Measurements from ENCODE around the gene OLFM2.
A peak's percentile ranks its signal among the peaks of the same experiment; 100 is the strongest.
"Not testable (repeated sequence)": the region's sequence is repeated elsewhere in the genome, so short reads cannot be mapped to it uniquely, and the experiment has no call there.

The OLFM2 gene

DNA sequence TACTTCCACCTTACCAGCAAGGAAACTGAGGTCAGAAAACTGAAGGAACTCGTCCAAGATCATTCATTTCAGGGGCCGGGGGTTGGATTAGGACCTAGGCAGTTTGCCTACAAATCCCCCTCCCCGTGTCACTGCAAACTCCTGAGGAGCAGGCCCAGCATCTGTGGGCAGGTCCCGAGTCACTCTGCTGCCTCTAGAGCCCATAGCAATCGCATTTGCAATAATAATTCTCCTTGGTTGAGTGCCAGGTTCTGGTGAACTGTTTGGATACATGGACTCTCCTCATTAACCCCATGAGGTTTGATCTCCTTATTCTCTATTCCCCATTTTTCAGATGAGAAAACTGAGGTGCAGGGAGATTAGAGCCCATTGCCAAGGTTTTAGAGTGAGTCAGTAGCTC lies 100.3 kb downstream of the OLFM2 start:
- H3K4me3 ChIP-seq (ENCODE audit: low read depth, low read length), result peak overlapping the region; percentile 79

DNA sequence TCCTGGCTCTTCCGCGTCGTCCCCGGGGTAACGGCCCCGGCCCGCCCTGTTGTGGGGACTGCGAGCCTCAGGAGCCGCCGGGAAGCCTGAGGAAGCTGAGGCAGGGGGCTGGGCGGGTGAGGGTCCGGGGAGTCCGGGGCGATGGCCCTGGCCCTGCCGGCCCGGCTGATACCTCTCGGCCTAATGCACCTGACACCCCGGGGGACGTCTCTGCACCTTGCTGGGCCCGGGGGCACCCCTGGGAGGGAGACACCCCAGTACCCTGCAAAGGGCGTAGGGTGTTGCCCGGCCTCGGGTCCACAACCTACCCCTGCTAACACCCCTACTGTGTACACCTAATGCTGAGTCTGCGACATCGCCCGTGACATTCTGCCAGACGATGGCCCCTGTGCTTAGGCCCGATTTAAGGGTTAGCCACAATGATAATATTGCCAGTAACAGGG lies 100.8 kb downstream of the OLFM2 start:
- peak overlapping the region; percentile 79 for H3K4me3 ChIP-seq (ENCODE audit: low read depth, low read length)

DNA sequence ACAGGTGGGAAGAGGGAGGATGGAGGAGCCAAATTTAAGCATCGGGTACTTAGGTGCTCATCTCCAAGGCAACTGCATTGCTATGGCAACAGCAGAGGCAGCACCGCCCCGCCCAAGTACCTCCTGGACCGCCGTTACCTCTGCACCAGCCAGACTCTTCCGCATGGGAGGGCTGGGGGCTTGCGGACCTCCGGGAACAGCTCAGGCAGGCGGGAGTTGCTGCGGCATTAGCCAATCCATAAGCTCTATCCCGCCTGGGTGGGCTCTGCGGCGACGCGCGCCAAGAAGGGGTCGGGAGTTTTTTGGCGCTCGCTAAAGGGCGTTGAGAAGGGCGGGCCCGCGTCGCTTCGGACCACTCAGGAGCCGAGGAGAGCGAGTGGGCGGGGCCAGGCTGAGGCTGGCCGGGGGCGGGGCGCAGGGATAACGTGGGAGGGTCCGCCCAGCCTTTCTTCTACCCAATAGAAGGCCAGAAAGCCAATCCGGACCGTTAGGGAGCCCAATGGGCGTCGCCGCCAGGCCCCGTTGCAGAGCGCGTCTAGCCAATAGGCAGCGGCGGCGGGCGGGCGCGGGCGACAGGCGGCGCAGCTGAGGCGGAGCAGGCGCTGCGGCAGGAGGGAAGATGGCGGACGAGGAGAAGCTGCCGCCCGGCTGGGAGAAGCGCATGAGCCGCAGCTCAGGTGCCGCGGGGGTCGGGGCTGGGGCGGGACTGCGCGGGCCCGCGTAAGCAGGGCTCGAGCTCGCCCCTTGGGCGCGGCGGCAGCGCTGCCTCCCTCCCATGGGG lies 101.4 kb downstream of the OLFM2 start, which contains the start of gene PIN1:
Gene PIN1 (plus strand): TSS at position 593 of the 781 bp plus-strand sequence. CDS start 27 bp downstream, at position 620.
- H3K4me3 ChIP-seq (ENCODE audit: low read depth, low read length), result peak within 1 kb of the TSS; percentile 79

DNA sequence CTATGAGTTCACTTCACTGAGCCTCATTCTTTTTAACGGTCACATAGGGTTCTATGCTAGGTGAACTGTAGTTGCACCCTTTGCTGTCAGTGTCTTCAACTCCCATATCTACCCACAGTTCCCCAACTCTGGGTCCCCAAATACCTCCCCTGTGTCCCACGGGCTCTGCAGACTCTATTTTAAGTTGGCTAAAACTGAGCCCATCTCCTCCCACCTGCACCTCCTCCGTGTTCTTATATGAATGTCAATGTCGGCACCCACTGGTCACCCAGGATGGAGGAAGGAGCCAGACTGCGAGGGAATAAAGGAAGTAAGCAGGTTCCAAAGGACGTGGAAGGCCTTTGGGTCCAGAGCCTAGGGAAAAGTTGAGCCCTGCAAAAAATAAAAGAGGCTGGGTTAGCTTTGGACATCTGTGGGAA lies 102.0 kb downstream of the OLFM2 start:
- no peak overlapping the region for H3K4me3 ChIP-seq (ENCODE audit: low read depth, low read length)

DNA sequence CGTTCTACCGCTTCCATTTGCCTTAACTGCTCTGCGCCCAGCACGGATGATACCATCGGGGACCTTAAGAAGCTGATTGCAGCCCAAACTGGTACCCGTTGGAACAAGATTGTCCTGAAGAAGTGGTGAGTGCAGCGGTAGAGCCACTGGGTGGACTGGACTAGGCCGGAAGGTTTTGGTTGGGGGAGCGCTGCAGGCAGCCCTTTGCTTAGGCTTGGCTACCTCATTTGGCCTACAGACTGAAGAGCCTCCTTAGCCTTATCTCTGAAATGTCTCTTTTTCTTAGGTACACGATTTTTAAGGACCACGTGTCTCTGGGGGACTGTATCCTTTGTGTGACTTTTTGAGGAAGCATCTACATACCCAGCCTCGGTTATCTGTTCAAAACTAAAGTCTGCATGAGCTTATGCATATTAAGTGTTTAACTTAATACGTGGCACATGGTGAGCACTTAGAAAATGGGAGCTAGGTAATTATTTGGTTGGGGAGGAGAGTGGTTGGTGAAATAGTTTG lies 107.7 kb downstream of the OLFM2 start:
- H3K4me3 ChIP-seq (ENCODE audit: low read depth, low read length), result peak overlapping the region; percentile 96

DNA sequence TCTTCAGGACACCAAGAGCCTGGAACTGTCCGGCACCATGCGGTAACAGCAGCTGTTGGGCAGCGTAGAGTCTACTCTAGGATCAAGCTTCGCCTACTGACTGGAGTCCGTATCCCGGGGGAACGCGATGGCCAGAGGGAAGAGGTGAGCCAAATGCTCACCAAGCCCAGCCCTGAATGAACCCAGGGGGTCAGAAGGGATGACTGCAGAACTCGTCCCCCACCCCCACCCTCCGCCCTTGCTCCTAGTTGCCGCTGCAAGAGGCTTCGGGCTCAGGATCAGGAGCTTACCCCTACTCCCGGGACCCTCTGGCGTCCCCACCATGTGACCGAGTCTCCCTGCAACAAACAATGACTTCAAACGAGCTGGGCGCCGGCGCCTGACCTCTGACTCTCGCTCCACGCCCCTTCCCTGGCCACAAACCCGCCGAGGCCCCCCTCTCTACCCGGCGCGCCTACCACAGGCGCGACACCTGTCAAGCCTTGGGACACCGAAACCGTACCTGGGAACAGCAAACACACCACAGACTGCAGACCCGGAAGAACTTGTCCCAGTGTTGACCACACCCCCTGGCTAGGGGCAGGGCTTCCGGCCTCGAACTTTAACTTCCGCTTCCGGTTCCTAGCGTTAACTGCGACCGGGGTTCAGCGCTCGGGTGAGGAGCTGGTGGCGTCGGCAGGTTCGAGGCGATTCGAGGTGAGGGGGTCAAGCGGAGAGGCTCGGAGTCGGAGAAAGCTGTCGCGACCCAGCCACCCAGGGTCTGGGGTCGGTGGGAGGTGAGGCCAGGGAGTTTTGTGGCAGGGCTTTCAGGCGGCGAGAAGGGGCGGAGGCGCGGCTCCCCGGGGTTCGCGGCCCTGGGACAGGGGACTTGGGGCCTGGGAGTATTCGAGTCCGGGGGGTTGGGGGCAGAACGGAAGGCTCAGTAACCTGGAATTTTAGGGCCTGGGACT lies 108.8 kb downstream of the OLFM2 start, which contains the start of gene UBL5:
Gene UBL5 (plus strand): TSS at position 630 of the 950 bp plus-strand sequence. CDS start 420 bp downstream, outside the sequence.
- peak within 1 kb of the TSS; percentile 96 for H3K4me3 ChIP-seq (ENCODE audit: low read depth, low read length)

DNA sequence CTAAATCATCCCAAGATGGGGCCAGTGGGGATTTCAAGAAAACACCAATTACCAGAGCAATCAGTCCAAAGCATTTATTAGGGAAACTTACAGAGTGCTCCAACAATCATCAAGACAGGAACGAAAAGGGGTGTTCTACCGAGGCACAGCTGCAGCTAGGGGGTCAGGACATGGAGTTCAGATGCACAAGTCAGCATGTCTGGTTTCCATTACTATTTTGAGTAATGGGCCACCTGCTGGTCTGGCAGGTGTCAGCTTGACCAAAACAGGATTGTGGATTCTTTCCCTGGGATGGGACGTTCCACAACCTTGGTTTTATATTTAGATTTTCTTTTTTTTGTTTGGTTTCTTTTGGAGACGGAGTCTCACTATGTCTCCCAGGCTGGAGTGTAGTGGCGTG lies 112.5 kb downstream of the OLFM2 start:
- H3K4me3 ChIP-seq (ENCODE audit: low read depth, low read length), result no peak overlapping the region

DNA sequence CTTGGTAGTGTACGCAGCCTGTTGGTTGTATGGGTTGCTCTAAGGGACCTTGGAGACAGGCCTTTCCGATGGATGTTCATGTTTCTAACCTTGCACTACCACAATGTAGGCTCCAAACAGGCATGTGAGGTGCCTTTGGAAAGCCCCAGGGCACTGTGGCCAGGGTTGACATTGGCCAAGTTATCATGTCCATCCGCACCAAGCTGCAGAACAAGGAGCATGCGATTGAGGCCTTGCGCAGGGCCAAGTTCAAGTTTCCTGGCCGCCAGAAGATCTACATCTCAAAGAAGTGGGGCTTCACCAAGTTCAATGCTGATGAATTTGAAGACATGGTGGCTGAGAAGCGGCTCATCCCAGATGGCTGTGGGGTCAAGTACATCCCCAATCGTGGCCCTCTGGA lies 116.3 kb downstream of the OLFM2 start:
- not testable (repeated sequence) for H3K4me3 ChIP-seq (ENCODE audit: low read depth, low read length)

DNA sequence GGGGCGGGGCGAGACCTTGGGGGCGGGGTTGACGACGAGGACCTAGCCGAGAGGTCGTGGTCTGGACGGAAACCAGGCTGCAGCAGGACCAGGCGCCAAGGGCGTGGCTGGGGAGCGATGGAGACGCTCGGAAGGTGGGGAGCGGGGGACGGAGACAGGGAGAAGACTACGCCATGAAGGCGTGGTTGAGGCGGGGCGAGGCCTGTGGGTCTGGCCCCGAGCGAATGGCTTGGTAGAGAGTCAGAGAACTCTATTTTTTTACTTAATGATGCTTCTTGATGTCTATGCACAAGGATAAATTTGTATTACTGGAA lies 116.8 kb downstream of the OLFM2 start:
- H3K4me3 ChIP-seq (ENCODE audit: low read depth, low read length), result no peak overlapping the region

DNA sequence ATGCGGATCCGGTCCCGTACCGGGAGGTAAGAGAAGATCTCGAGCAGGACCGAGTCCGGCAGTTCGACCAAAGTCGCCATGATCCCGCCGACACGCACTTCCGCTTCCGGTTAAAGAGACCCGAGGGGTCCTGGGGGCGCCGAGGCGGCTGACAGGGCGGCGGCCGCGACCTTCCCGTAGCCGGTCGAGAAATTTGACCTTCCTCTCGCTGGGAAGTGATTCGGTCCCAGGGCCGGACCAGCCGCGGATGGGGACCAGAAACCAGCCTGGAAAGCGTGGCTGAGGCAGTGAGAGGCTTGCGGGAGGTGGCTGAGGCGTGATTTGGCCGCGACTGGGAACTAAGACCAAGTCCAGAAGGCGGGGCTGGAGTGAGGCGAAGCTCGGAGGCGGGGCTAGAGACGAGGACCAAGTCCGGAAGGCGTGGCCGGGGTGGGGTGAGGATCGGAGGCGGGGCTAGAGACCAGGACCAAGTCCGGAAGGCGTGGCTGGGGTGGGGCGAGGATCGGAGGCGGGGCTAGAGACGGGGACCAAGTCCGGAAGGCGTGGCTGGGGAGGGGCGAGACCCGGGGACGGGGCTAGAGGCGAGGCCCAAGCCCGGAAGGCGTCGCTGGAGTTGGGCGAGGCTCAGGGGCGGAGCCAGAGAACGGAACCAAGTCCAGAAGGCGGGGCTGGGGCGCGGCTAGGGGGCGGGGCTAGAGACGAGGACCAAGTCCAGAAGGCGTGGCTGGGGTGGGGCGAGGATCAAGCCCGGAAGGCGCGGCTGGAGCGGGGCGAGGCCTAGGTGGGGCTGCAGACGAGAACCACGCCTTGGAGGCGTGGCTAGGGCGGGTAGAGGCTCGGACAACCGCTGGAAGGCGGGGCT lies 117.3 kb downstream of the OLFM2 start, which contains the start of gene FBXL12:
Gene FBXL12 (minus strand): TSS at position 346 of the 862 bp plus-strand sequence. CDS start 266 bp downstream, at position 80.
- peak within 1 kb of the TSS; percentile 96 for H3K4me3 ChIP-seq (ENCODE audit: low read depth, low read length)

DNA sequence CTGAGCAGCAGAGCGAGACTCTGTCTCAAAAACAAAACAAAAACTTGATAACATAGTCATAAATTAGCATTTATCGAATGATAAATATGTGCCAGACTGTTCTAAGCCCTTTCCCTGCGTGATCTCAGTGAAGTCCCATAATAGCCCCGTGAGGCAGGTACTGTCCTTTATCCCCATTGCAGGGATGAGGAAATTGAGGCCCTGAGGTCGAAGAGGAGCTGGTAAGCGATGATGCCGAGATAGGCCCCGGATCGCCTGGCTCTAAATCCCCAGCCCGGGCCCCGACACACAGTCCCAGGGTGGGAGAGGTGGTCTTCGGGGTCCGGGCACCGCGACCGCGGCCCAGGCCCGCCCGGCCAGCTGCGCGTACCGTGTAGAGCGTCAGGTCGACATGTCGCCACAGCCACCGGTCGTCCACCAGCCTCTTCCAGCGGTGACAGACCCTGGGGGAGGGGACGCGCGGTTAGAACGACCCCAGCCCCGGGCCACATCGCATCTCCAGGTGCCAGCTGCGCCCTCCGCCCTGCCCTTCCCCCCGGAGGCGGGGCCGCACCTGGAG lies 118.1 kb downstream of the OLFM2 start:
- peak overlapping the region; percentile 96 for H3K4me3 ChIP-seq (ENCODE audit: low read depth, low read length)

DNA sequence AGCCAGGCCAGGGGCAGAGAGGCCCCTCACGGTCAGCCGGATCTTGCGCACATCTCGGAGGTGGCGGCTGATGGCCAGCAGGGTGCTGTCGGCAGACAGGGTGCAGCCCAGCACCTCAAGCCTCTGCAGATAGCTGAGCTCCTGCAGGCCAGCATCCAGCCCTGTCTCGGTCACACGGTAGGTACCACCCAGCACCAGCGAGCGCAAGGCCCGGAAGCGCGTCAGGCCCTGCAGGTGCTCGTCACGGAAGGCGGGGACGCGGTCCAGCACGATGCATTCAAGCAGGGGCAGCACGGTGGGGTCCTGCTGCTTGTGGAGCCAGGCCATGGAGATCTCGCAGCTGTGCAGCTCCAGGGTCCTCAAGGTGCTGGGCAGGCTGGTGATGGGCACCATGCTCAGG lies 125.2 kb downstream of the OLFM2 start:
- no peak overlapping the region for H3K4me3 ChIP-seq (ENCODE audit: low read depth, low read length)

DNA sequence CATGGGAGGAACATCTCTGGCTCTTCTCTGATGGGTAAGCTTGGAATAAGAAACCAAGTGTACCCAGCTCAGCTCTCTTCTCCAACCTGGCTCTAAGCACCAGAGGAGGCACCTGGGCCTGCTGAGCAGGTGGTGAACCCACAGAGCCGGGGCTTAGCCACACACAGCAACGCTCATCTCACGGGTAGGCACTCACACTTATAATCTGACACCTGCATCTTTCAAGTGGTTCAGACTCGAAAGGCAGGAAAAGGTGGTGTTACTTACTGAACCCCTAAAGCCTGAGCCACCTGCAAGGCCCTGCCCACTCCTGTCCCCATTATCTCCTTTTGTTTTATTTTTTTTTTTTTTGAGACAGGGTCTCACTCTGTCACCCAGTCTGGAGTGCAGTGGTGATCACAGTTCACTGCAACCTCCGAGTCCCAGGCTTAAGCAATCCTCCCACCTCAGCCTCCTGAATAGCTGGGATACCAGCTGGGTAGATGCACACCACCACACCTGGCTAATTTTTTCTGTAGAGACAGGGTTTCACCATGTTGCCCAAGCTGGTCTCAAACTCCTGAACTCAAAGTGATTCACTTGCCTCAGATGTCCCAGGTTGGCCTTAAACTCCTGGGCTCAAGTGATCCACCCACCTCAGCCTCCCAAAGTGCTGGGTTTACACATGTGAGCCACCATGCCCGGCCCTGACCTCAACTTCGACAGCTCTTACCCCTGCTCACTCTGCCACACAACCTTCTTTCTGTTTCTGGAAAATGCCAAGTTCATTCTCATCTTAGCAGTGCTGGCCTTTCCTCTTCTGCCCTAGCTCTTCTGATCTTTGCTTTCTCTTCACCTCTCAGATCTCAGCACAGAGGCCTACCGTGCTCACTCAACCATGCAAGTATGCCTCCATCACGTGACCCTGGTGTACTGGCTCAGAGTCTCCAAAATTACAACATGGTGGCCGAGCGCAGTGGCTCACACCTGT lies 127.2 kb downstream of the OLFM2 start:
- H3K4me3 ChIP-seq (ENCODE audit: low read depth, low read length), result no peak overlapping the region

DNA sequence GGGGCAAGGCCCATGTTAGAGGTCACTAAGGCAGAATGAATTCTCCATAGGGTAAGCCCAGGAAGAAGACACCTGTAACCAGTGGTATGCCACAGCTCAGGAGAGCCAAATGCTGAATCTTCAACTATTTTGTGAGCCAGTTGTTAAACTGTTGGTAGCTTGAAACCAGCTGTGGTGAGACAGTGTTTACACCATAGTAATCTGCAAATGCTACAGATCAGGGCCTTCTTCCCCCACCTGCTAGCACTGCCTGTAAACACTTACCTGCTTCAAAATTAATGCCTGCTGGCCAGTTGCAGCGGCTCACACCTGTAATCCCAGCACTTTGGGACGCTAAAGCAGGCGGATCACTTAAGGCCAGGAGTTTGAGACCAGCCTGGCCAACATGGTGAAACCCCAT lies 129.5 kb downstream of the OLFM2 start:
- H3K4me3 ChIP-seq (ENCODE audit: low read depth, low read length), result no peak overlapping the region
